Smooth muscle cell (in vitro differentiated cells): Measurements from ENCODE around the gene SEZ6L2. TPM values are rescaled to one million over a fixed set of nuclear protein-coding genes. Genes with fewer than 3 reads are reported as not detected.
"Not testable (repeated sequence)": the region's sequence is repeated elsewhere in the genome, so short reads cannot be mapped to it uniquely, and the experiment has no call there.

Experiments
- DNase-seq: peaks from one replicate; lab custom pipeline; 2025; ENCODE audit not compliant: unreplicated experiment; lab: John Stamatoyannopoulos, UW
- H2AFZ ChIP-seq: fragments of 200-600 bp; sonication (generic); 2 replicates; pipeline ENCODE4 v1.6.0; 2016; ENCODE audit warnings: antibody characterized with exemption, low read depth, mild to moderate bottlenecking
- H3F3A ChIP-seq: fragments of 200-600 bp; sonication (generic); 2 replicates; pipeline ENCODE4 v1.6.0; 2017; ENCODE audit warnings: antibody characterized with exemption, low read depth
- H3K27ac ChIP-seq: fragments of 200-600 bp; sonication (generic); 2 replicates; pipeline ENCODE4 v1.5.1; 2016; ENCODE audit warnings: low read depth, mild to moderate bottlenecking
- H3K27me3 ChIP-seq: fragments of 200-600 bp; sonication (generic); 2 replicates; pipeline ENCODE4 v1.6.1; 2016; ENCODE audit warnings: low read depth, mild to moderate bottlenecking
- H3K36me3 ChIP-seq: fragments of 200-600 bp; sonication (generic); 2 replicates; pipeline ENCODE4 v1.5.1; 2016; ENCODE audit warnings: low read depth
- H3K4me1 ChIP-seq: fragments of 200-600 bp; sonication (generic); 2 replicates; pipeline ENCODE4 v1.5.1; 2016; ENCODE audit warnings: low read depth
- H3K4me2 ChIP-seq: fragments of 200-600 bp; sonication (generic); 2 replicates; pipeline ENCODE4 v1.6.0; 2016; ENCODE audit warnings: mild to moderate bottlenecking
- H3K4me3 ChIP-seq: fragments of 200-600 bp; sonication (generic); 2 replicates; pipeline ENCODE4 v1.5.1; 2016; ENCODE audit warnings: mild to moderate bottlenecking
- H3K79me2 ChIP-seq: fragments of 200-600 bp; sonication (generic); 2 replicates; pipeline ENCODE4 v1.6.0; 2016; ENCODE audit warnings: low read depth, mild to moderate bottlenecking
- H3K9ac ChIP-seq: fragments of 200-600 bp; sonication (generic); 2 replicates; pipeline ENCODE4 v1.6.0; 2016; ENCODE audit warnings: low read depth
- H3K9me3 ChIP-seq: fragments of 200-600 bp; sonication (generic); replicated peaks from 2 replicates; pipeline ENCODE4 v1.5.1; 2016; ENCODE audit warnings: low read depth
- H4K20me1 ChIP-seq: fragments of 200-600 bp; sonication (generic); 2 replicates; pipeline ENCODE4 v1.6.0; 2016; ENCODE audit warnings: low read depth
- CTCF ChIP-seq: fragments of 200-600 bp; sonication (generic); IDR thresholded peaks from 2 replicates; pipeline ENCODE4 v1.5.1; 2017; ENCODE audit warnings: borderline replicate concordance, mild to moderate bottlenecking, antibody characterized with exemption; ENCODE audit not compliant: insufficient read depth, poor library complexity, severe bottlenecking
- WGBS: methylation state at CpG from one replicate; pipeline ENCODE4 v1.1.7; 2016; ENCODE audit warnings: low lambda C conversion rate; 5-methylcytosine and 5-hydroxymethylcytosine counted together
- polyA plus RNA-seq: library from polyadenylated mRNA; unstranded; fragments of >200 nt; fragmentation: Nextera tagmentation; extraction: Ambion mirVana; gene quantifications from 2 replicates; pipeline ENCODE4 v1.2.1, GENCODE V29; 2016
- total RNA-seq: library from RNA; depleted of rRNA; stranded (reverse); fragments of >200 nt; gene quantifications from 2 replicates; pipeline ENCODE4 v1.2.3, GENCODE V29; 2014

SEZ6L2 gene
- total and polyA plus RNA-seq, 2 experiments from 2014 or later = 46.1 to 178 TPM

- H3K4me3 ChIP-seq = no peak overlapping the region
- H3K27ac ChIP-seq = no peak overlapping the region
- H3K9ac ChIP-seq = no peak overlapping the region
- H3K79me2 ChIP-seq = no peaks in the 10 kb centered on the region
- H2AFZ ChIP-seq = no peak overlapping the region
- peaks cover 14% of the 10 kb centered on the region for H3F3A ChIP-seq
- peaks cover 10% of the 10 kb centered on the region for H3K4me1 ChIP-seq
- no peak overlapping the region for H3K4me2 ChIP-seq
- no peak for DNase-seq
- no peak for TF ChIP-seq CTCF
- no peaks in the 10 kb centered on the region for H3K27me3 ChIP-seq
- H4K20me1 ChIP-seq = no peaks in the 10 kb centered on the region
- H3K36me3 ChIP-seq = no peaks in the 10 kb centered on the region
- 90% methylated on average over 4 of the region's 4 CpGs for WGBS
- no peaks in the 10 kb centered on the region for H3K9me3 ChIP-seq
Measured at GRCh38 chr16:29940656-29941055, 41.3 kb upstream of the SEZ6L2 start.

- DNase-seq, H2AFZ ChIP-seq, H3K9ac ChIP-seq, H3K27me3 ChIP-seq, H3K9me3 ChIP-seq, H3K36me3 ChIP-seq, H3K27ac ChIP-seq, H3F3A ChIP-seq, H4K20me1 ChIP-seq, H3K79me2 ChIP-seq, H3K4me2 ChIP-seq, H3K4me1 ChIP-seq, H3K4me3 ChIP-seq: not testable (repeated sequence)
- WGBS = 73% methylated on average over 2 of the region's 2 CpGs
Measured at GRCh38 chr16:29931750-29932149, 32.4 kb upstream of the SEZ6L2 start.

DNA sequence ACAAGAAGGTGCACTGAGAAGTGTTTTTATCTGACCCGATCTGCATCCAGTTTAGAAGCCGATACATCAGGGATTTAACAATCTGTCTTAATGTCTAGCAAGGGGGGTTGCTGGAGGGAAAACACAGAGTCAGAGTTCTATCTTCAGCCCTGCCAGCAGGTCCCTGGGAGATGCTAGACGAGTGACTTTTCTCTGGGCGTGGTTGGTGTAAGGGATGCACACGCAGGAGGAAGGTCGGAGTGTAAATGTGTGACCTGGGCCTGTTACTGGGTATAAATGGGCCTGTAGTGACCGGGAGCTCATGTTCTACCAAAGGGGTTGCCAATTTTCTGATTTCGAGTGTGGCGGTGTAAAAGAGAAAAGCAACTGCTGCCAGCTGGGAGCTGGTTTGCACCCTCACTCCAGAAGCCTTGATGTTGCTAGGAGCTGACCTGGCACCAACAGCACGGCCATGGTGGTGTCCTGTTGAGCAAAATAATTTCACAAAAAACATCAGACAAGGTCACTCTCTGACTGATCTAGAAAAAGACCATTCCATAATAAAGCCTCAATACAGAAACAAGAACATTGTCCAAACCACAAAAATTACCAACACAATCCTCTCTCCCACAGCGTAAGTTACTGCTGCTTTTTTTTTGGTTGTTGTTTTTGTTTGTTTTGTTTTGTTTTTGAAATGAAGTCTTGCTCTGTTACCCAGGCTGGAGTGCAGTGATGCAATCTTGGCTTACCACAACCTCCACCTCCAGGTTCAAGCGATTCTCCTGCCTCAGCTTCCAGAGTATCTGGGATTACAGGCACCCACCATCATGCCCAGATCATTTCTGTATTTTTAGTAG lies 27.9 kb upstream of the SEZ6L2 start:
- Histone ChIP-seq H2AFZ (peak overlapping the region; percentile 90), H3K79me2 (peaks cover 26% of the 10 kb centered on the region), H4K20me1 (peaks cover 5% of the 10 kb centered on the region), H3K9me3 (no peaks in the 10 kb centered on the region), H3K36me3 (no peaks in the 10 kb centered on the region), H3K4me3 (peak overlapping the region; percentile 90), H3K4me2 (peak overlapping the region; percentile 88), H3K27me3 (no peaks in the 10 kb centered on the region), H3K9ac (no peak overlapping the region), H3K4me1 (peaks cover 7% of the 10 kb centered on the region), H3F3A (no peaks in the 10 kb centered on the region), H3K27ac (no peak overlapping the region)
- WGBS = 82% methylated on average over 12 of the region's 12 CpGs
- no peak for TF ChIP-seq CTCF
- DNase-seq = no peak

GRCh38 chr16:29926711-29927052 lies 27.3 kb upstream of the SEZ6L2 start:
- no peak for DNase-seq
- H3K79me2 ChIP-seq = peaks cover 29% of the 10 kb centered on the region

More at GRCh38 chr16:29926711-29927052, 27.3 kb upstream of the SEZ6L2 start:
- H3K27ac ChIP-seq = peak overlapping the region; percentile 54
- H3K27me3 ChIP-seq = no peaks in the 10 kb centered on the region
- H3K4me2 ChIP-seq = peak overlapping the region; percentile 88
- H3K36me3 ChIP-seq = no peaks in the 10 kb centered on the region
- no peak for TF ChIP-seq CTCF
- peak overlapping the region; percentile 90 for H3K4me3 ChIP-seq
- H3K9ac ChIP-seq = peak overlapping the region; percentile 75
- H4K20me1 ChIP-seq = peaks cover 5% of the 10 kb centered on the region
- H3K4me1 ChIP-seq = peaks cover 7% of the 10 kb centered on the region
- 15% methylated on average over 12 of the region's 12 CpGs for WGBS
- H2AFZ ChIP-seq = peak overlapping the region; percentile 90
- no peaks in the 10 kb centered on the region for H3K9me3 ChIP-seq
- H3F3A ChIP-seq = no peaks in the 10 kb centered on the region
